Neural progenitor cell (in vitro differentiated cells): ENCODE results near the gene LCA5L. TPM values are rescaled to one million over a fixed set of nuclear protein-coding genes. Genes with fewer than 3 reads are reported as not detected.
"Not testable (repeated sequence)": the region's sequence is repeated elsewhere in the genome, so short reads cannot be mapped to it uniquely, and the experiment has no call there.

Source experiments
- DNase-seq: peaks from one replicate; pipeline ENCODE4 v3.0.0-alpha.2; 2016; ENCODE audit warnings: low spot score
- H2AFZ ChIP-seq: fragments of 200-600 bp; sonication (generic); replicated peaks from 2 replicates; pipeline ENCODE4 v1.6.1; 2016; ENCODE audit warnings: antibody characterized with exemption
- H3F3A ChIP-seq: fragments of 200-600 bp; sonication (generic); 2 replicates; pipeline ENCODE4 v1.6.1; 2016; ENCODE audit warnings: antibody characterized with exemption, low read depth
- H3K27ac ChIP-seq: fragments of 200-600 bp; sonication (generic); 2 replicates; pipeline ENCODE4 v1.5.1; 2016; ENCODE audit warnings: mild to moderate bottlenecking
- H3K27me3 ChIP-seq: fragments of 200-600 bp; sonication (generic); 2 replicates; pipeline ENCODE4 v1.6.1; 2016; ENCODE audit warnings: mild to moderate bottlenecking, moderate library complexity
- H3K36me3 ChIP-seq: fragments of 200-600 bp; sonication (generic); 2 replicates; pipeline ENCODE4 v1.5.1; 2016
- H3K4me1 ChIP-seq: fragments of 200-600 bp; sonication (generic); 2 replicates; pipeline ENCODE4 v1.6.1; 2016; ENCODE audit warnings: mixed run types
- H3K4me2 ChIP-seq: fragments of 200-600 bp; sonication (generic); 2 replicates; pipeline ENCODE4 v1.6.1; 2016
- H3K4me3 ChIP-seq: fragments of 200-600 bp; sonication (generic); 2 replicates; pipeline ENCODE4 v1.5.1; 2016
- H3K79me2 ChIP-seq: fragments of 200-600 bp; sonication (generic); 2 replicates; pipeline ENCODE4 v1.6.1; 2016; ENCODE audit warnings: low read depth
- H3K9ac ChIP-seq: fragments of 200-600 bp; sonication (generic); 2 replicates; pipeline ENCODE4 v1.6.1; 2016
- H3K9me3 ChIP-seq: fragments of 200-600 bp; sonication (generic); 2 replicates; pipeline ENCODE4 v1.5.1; 2016; ENCODE audit warnings: low read depth
- H4K20me1 ChIP-seq: fragments of 200-600 bp; sonication (generic); 2 replicates; pipeline ENCODE4 v1.6.1; 2016; ENCODE audit warnings: low read depth
- H3K27ac Mint-ChIP-seq: 3 replicates; pipeline ENCODE4 v1.8.0; 2021; ENCODE audit warnings: mixed read lengths
- H3K27me3 Mint-ChIP-seq: 2 replicates; pipeline ENCODE4 v1.8.0; 2022; ENCODE audit warnings: low read depth, mild to moderate bottlenecking, inconsistent platforms, moderate library complexity, mixed read lengths; ENCODE audit not compliant: insufficient read depth
- H3K36me3 Mint-ChIP-seq: 3 replicates; pipeline ENCODE4 v1.8.0; 2021; ENCODE audit warnings: mixed read lengths
- H3K4me1 Mint-ChIP-seq: 3 replicates; pipeline ENCODE4 v1.8.0; 2021; ENCODE audit warnings: mixed read lengths
- H3K4me3 Mint-ChIP-seq: 3 replicates; pipeline ENCODE4 v1.8.0; 2021; ENCODE audit warnings: mild to moderate bottlenecking, moderate library complexity, mixed read lengths
- H3K9me3 Mint-ChIP-seq: 3 replicates; pipeline ENCODE4 v1.8.0; 2020; ENCODE audit warnings: mixed read lengths
- EZH2 ChIP-seq: fragments of 200-600 bp; sonication (generic); IDR thresholded peaks from 2 replicates; pipeline ENCODE4 v1.6.1; 2017; ENCODE audit warnings: antibody characterized with exemption, mild to moderate bottlenecking, moderate library complexity
- EZH2phosphoT487 ChIP-seq: fragments of 200-600 bp; sonication (generic); IDR thresholded peaks from 2 replicates; pipeline ENCODE4 v1.6.1; 2017; ENCODE audit warnings: antibody characterized with exemption
- total RNA-seq: library from RNA; depleted of rRNA; stranded (reverse); fragments of >200 nt; gene quantifications from 2 replicates; pipeline ENCODE4 v1.2.3, GENCODE V29; 2015; ENCODE audit warnings: low replicate concordance
- TF ChIP-seq, protein P1 (sequence below): fragments of 200-600 bp; sonication (generic); IDR thresholded peaks from 2 replicates; pipeline ENCODE4 v1.5.1; 2017; ENCODE audit warnings: antibody characterized with exemption, mild to moderate bottlenecking

The LCA5L gene
- total RNA-seq, 1 donor from 2014 or later, result 4.7 TPM

DNA sequence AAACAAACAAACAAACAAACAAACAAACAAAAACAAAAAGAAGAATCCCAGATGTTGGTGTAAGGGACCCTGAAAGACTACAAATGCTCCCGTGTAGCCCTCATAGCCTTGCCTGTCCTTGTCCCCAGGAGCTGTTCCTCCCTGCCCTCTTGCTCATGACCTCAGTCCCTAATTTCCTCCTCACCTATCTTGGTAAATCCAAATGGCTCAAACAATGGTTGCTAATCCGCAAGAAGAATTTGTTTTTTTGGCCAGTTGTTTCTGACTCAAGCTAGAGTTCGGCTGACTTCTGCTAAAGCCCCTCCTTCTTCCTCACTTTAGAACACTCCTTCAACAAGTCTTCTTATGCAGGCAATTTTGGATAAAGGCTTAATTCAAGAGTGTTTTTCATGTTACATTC lies 15.6 kb downstream of the LCA5L start:
- no peak for TF ChIP-seq EZH2
- no peak for TF ChIP-seq EZH2phosphoT487
- Histone ChIP-seq H3K79me2 (no peaks in the 10 kb centered on the region), H3K9me3 (no peaks in the 10 kb centered on the region), H3K9ac (no peak overlapping the region), H3K4me3 (peak overlapping the region; percentile 14), H4K20me1 (no peaks in the 10 kb centered on the region), H3K27me3 (no peaks in the 10 kb centered on the region), H3F3A (peaks cover 18% of the 10 kb centered on the region), H3K27ac (no peak overlapping the region), H2AFZ (no peak overlapping the region), H3K4me1 (peaks cover 17% of the 10 kb centered on the region), H3K36me3 (no peaks in the 10 kb centered on the region), H3K4me2 (peak overlapping the region; percentile 29)
- peaks cover 25% of the 10 kb centered on the region for H3K4me1 Mint-ChIP-seq
- H3K27ac Mint-ChIP-seq, result peak overlapping the region; percentile 64
- H3K4me3 Mint-ChIP-seq, result no peak overlapping the region
- peak; percentile 33 for DNase-seq
- H3K27me3 Mint-ChIP-seq, result no peaks in the 10 kb centered on the region
- H3K9me3 Mint-ChIP-seq, result no peaks in the 10 kb centered on the region
- peaks cover 4% of the 10 kb centered on the region for H3K36me3 Mint-ChIP-seq

- Histone ChIP-seq H3K36me3 (no peaks in the 10 kb centered on the region), H3K27me3 (no peaks in the 10 kb centered on the region), H3K27ac (no peak overlapping the region), H3K79me2 (no peaks in the 10 kb centered on the region), H3K4me1 (peaks cover 17% of the 10 kb centered on the region), H2AFZ (no peak overlapping the region), H3K9me3 (no peaks in the 10 kb centered on the region), H3K4me3 (no peak overlapping the region), H3K4me2 (no peak overlapping the region), H3F3A (peaks cover 18% of the 10 kb centered on the region), H3K9ac (no peak overlapping the region), H4K20me1 (no peaks in the 10 kb centered on the region)
- no peak for DNase-seq
- H3K4me1 Mint-ChIP-seq, result peaks cover 25% of the 10 kb centered on the region
- no peak overlapping the region for H3K27ac Mint-ChIP-seq
- no peaks in the 10 kb centered on the region for H3K27me3 Mint-ChIP-seq
- no peak overlapping the region for H3K4me3 Mint-ChIP-seq
- H3K9me3 Mint-ChIP-seq, result no peaks in the 10 kb centered on the region
- TF ChIP-seq EZH2phosphoT487, result no peak
- TF ChIP-seq, protein P1, sequence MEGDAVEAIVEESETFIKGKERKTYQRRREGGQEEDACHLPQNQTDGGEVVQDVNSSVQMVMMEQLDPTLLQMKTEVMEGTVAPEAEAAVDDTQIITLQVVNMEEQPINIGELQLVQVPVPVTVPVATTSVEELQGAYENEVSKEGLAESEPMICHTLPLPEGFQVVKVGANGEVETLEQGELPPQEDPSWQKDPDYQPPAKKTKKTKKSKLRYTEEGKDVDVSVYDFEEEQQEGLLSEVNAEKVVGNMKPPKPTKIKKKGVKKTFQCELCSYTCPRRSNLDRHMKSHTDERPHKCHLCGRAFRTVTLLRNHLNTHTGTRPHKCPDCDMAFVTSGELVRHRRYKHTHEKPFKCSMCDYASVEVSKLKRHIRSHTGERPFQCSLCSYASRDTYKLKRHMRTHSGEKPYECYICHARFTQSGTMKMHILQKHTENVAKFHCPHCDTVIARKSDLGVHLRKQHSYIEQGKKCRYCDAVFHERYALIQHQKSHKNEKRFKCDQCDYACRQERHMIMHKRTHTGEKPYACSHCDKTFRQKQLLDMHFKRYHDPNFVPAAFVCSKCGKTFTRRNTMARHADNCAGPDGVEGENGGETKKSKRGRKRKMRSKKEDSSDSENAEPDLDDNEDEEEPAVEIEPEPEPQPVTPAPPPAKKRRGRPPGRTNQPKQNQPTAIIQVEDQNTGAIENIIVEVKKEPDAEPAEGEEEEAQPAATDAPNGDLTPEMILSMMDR, result no peak
- no peak for TF ChIP-seq EZH2
- peaks cover 4% of the 10 kb centered on the region for H3K36me3 Mint-ChIP-seq
Observed at GRCh38 chr21:39429445-39429844, 16.1 kb downstream of the LCA5L start.

DNA sequence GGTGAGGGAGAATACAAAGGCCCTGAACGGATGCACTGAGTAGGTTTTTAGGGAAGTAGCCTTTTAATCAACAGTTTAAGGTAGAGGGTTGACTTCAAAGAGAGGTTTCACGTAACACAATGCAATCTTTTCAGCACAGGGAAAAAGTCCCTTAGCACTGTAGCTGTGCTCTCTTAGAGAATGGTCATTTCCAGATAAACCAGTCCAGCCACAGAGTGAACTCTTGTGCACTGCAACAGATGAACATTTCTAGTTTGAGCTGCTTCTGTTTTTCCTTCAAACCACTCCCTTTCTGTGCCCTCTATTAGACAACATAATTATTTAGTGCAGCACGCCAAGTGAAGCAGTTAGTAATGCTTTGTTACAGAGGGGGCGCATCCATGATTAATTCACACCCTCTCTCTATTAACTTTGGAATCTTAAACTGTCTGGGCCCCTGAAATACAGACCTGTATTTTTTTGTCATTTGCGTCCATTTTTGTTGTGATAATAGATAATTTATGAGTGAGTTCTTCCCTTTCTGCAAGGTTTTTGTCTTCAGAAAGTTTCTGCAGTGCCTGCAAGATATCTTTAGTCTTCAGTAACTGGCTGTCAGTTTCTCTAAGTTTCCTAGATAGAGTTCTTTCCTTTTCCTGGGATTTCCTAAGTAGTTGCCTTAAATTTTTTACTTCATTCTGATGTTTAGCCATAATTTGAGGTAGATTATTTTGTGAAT lies 22.9 kb downstream of the LCA5L start:
- Histone ChIP-seq H3K36me3 (no peaks in the 10 kb centered on the region), H3F3A (peaks cover 5% of the 10 kb centered on the region), H3K4me3 (no peak overlapping the region), H2AFZ (no peak overlapping the region), H3K4me2 (peak overlapping the region; percentile 50), H3K4me1 (peaks cover 14% of the 10 kb centered on the region), H3K79me2 (no peaks in the 10 kb centered on the region), H3K27me3 (no peaks in the 10 kb centered on the region), H4K20me1 (no peaks in the 10 kb centered on the region), H3K9me3 (no peaks in the 10 kb centered on the region), H3K27ac (peak overlapping the region; percentile 43), H3K9ac (no peak overlapping the region)
- peaks cover 15% of the 10 kb centered on the region for H3K4me1 Mint-ChIP-seq
- H3K36me3 Mint-ChIP-seq, result peaks cover 6% of the 10 kb centered on the region
- no peak overlapping the region for H3K27ac Mint-ChIP-seq
- no peak overlapping the region for H3K4me3 Mint-ChIP-seq
- TF ChIP-seq EZH2, result no peak
- no peak for TF ChIP-seq EZH2phosphoT487
- TF ChIP-seq, protein P1, result no peak
- H3K9me3 Mint-ChIP-seq, result peaks cover 3% of the 10 kb centered on the region
- peak; percentile 13 for DNase-seq
- peaks cover 2% of the 10 kb centered on the region for H3K27me3 Mint-ChIP-seq

GRCh38 chr21:39419204-39419603 lies 26.4 kb downstream of the LCA5L start:
- not testable (repeated sequence) for H3K27ac Mint-ChIP-seq, H3K4me3 Mint-ChIP-seq, H3K27me3 ChIP-seq, H3K79me2 ChIP-seq, H3K27me3 Mint-ChIP-seq, H3K4me3 ChIP-seq, H2AFZ ChIP-seq, H4K20me1 ChIP-seq, H3K9me3 Mint-ChIP-seq, H3K9ac ChIP-seq, H3K36me3 ChIP-seq, H3K27ac ChIP-seq, H3K4me2 ChIP-seq, H3K36me3 Mint-ChIP-seq, H3F3A ChIP-seq, H3K9me3 ChIP-seq, DNase-seq
- peaks cover 14% of the 10 kb centered on the region for H3K4me1 ChIP-seq
- peaks cover 10% of the 10 kb centered on the region for H3K4me1 Mint-ChIP-seq
